GM12875 (cell line): ENCODE results near the gene MSI2.

Experiments
- H3K4me3 ChIP-seq: one replicate; pipeline ENCODE4 v1.5.1; 2011; ENCODE audit warnings: low read depth, low read length, control low read depth
- TF ChIP-seq, protein P1 (sequence below): IDR thresholded peaks from 2 replicates; pipeline ENCODE4 v1.5.1; 2011; ENCODE audit warnings: low read depth, mild to moderate bottlenecking, control low read depth, inconsistent platforms, low read length, moderate library complexity, borderline replicate concordance; ENCODE audit not compliant: insufficient read depth

The MSI2 gene

DNA sequence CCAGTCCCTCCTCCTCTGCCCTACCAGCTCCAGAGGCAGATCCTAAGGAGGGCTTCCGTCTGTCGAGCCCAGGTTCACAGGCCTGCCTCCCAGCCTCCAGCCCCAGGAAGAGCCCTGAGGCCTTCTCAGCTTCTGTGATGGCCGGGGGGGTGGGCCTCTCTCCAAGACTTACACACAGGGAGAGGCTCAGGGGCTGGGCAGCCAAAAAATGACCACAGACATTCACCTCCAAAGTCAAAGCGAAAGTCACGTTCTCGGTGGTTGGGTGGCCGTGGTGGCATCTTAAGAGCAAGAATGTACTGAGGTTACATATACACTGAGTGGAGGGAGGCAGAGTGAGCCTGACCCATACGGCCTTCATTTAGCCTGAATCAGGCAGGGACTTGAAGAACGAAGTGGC is 369.6 kb downstream of the MSI2 start:
- TF ChIP-seq, protein P1, sequence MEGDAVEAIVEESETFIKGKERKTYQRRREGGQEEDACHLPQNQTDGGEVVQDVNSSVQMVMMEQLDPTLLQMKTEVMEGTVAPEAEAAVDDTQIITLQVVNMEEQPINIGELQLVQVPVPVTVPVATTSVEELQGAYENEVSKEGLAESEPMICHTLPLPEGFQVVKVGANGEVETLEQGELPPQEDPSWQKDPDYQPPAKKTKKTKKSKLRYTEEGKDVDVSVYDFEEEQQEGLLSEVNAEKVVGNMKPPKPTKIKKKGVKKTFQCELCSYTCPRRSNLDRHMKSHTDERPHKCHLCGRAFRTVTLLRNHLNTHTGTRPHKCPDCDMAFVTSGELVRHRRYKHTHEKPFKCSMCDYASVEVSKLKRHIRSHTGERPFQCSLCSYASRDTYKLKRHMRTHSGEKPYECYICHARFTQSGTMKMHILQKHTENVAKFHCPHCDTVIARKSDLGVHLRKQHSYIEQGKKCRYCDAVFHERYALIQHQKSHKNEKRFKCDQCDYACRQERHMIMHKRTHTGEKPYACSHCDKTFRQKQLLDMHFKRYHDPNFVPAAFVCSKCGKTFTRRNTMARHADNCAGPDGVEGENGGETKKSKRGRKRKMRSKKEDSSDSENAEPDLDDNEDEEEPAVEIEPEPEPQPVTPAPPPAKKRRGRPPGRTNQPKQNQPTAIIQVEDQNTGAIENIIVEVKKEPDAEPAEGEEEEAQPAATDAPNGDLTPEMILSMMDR, result no peak
- no peak overlapping the region for H3K4me3 ChIP-seq

- TF ChIP-seq, protein P1, result no peak
- no peak overlapping the region for H3K4me3 ChIP-seq
These were observed 370.3 kb downstream of the MSI2 start for GRCh38 chr17:57626520-57627210.

DNA sequence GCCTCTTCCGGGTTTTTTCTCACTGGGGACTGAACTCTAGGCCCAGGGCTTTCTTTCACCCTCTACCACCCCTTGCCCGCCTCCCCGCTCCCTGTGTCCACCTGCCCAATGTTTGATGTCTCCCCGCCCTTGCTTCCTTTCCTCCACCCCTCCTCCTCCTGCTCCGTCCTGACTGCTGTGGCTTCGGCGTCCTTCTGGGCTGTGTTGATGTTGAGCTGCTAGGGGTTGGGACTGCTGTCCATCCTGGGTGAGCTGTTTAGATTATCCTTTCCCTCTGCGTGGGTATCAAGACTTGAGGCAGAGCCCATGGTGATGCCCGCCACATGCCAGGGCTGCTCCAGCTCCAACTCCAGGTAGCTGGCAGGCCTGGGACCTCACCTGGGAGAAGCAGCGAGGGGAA is 371.3 kb downstream of the MSI2 start:
- H3K4me3 ChIP-seq, result no peak overlapping the region
- TF ChIP-seq, protein P1, result no peak

GRCh38 chr17:57628421-57628820 is 372.1 kb downstream of the MSI2 start:
- TF ChIP-seq, protein P1, result no peak
- no peak overlapping the region for H3K4me3 ChIP-seq

- H3K4me3 ChIP-seq, result no peak overlapping the region
- TF ChIP-seq, protein P1, result no peak
These were observed 373.1 kb downstream of the MSI2 start for GRCh38 chr17:57629470-57629869.

DNA sequence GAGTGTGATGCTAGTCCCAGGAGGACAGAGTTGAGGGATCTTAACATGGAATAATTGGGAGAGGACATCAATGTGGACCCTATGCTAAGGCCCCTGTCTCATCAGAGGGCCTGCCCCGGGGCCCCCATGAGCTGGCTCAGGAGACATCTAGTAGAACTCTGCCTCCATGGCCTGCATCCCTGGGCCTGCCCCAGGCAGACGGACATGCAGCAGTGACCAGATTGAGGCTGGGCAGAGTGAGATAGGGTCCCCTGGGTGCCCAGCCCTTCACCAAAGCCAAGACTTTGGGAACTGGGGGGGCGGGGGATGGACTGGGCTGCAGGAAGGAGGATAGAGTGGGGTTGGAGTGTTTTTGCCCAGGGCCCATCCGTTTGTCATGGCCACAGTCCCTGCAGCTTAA is 373.6 kb downstream of the MSI2 start:
- H3K4me3 ChIP-seq, result no peak overlapping the region
- TF ChIP-seq, protein P1, result no peak

DNA sequence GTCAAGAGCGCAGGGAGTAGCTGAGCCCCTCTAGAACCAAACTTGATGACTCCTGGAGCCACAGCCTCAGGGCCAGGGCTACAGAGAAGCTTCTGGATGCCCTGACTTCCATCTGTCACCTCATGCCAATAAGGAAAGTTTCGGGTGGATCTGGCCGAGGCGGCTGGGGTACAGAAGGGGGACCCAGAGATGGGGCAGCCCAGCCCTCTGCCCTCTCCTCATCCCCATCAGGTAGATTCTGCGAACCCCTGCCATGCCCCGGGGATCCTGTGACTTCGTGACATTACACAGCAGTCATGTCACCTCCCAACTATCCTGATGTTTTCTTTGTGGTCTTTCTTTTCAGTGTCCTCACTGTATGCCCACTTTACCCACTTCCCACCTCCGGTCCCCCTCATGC is 374.4 kb downstream of the MSI2 start:
- TF ChIP-seq, protein P1, result no peak
- no peak overlapping the region for H3K4me3 ChIP-seq
